Subcutaneous adipose tissue (tissue), 4 donors: ENCODE data around the gene NCOA1. TPM values are rescaled to one million over a fixed set of nuclear protein-coding genes. Genes with fewer than 3 reads are reported as not detected.

ENCODE experiments used
- CTCF ChIP-seq: fragments of 450-650 bp; IDR thresholded peaks from one replicate; pipeline ENCODE4 v1.5.1; 2016; ENCODE audit warnings: low read depth, mild to moderate bottlenecking, control low read depth, antibody characterized with exemption, moderate library complexity
- total RNA-seq, 4 donors: library from RNA; depleted of rRNA; stranded (reverse); fragments of >200 nt; gene quantifications; one replicate each; pipeline ENCODE4 v1.1.0, GENCODE V29; 2016

NCOA1 gene
- total RNA-seq, 4 donors from 2014 or later: 48.2 to 84.6 (median 53.1) TPM

DNA sequence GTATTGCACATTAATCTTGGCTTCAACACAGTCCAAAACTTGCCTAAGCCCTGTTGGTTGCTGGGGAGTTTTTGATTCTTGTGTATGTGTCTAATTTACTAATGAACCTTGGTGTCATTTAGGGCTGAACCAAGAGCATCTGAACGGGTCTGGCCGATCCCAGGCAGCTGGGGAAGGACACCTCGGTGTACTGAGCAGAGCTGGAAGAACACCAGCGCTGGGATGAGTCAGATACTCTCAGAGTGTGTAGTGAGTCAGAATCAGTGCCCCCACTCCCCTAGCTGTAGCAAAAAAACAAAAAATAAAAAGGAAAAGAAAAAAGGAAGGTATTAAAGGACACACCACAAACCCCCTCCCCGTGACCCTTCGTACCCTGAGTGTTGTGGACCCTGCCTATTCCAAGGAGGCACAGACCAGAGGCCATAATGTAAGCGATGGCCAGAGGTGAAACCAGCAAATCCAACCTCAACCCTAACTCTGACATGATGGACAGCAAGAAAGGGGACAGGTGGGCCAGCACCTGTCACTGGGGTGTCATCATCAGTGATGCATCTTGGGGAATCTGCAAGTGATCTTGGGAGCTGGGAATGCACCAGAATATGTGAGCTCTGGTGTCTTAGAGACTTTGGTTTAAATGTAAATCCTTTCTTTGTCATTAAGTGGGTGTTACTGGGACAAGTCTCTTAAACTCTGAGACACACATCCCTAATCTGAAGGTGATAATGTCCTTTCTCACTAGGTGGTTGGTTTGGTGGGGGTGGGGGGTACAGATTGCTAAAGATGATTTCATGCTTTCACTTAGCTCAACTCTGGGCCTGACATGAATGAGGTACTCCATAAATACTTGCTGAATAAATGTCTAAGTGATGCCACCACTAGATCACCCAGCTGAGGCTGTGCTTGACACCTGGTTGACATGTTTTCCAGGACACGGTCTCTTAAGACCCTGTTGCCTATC is 34.2 kb upstream of the NCOA1 start:
- no peak for TF ChIP-seq CTCF

GRCh38 chr2:24457696-24458386 is 33.2 kb upstream of the NCOA1 start:
- TF ChIP-seq CTCF: no peak

GRCh38 chr2:24459224-24460161 is 31.6 kb upstream of the NCOA1 start:
- TF ChIP-seq CTCF: no peak

- TF ChIP-seq CTCF: no peak
Measured at GRCh38 chr2:24461685-24462084, 29.4 kb upstream of the NCOA1 start.

DNA sequence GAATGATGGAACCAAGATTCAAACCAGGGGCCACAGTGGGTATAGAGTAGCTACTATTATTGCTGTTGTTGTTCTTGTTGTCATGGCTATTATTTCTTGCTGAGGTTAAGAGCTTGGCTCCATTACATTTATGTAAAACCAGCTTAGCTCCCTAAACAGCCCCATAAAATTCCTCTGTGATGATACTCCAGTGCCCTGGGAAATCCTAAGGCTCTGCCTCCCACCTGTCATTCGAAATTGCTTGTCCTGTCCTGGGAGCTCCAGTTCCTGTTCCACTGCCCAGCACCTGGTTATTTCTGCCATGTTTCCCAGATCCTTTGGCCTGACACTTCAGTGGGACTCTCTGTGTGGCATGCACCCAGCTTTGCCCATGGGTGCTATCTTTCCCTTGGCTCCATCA is 27.8 kb upstream of the NCOA1 start:
- TF ChIP-seq CTCF: no peak

GRCh38 chr2:24466871-24467870 is 23.9 kb upstream of the NCOA1 start:
- TF ChIP-seq CTCF: no peak
